CD4-positive, alpha-beta T cell (primary cell): ENCODE data around the gene CBR4. TPM values are rescaled to one million over a fixed set of nuclear protein-coding genes. Genes with fewer than 3 reads are reported as not detected.

ENCODE experiments used
- ATAC-seq: fragments of 200-7000 bp; cut with Tn5 transposase; one replicate; pipeline ENCODE4 v1.10.0; 2022; ENCODE audit warnings: mild to moderate bottlenecking; ENCODE audit not compliant: poor library complexity
- CTCF ChIA-PET: fragments of 350-600 bp; sonication (Branson Sonifier 250); formaldehyde crosslinking; loops from one replicate; lab custom pipeline; 2021; ENCODE audit warnings: antibody characterized with exemption, inconsistent platforms; lab: Charles Lee
- POLR2A ChIA-PET: fragments of 350-600 bp; sonication (Branson Sonifier 250); formaldehyde crosslinking; loops from one replicate; lab custom pipeline; 2021; ENCODE audit warnings: antibody characterized with exemption, inconsistent platforms; lab: Charles Lee
- DNase-seq, 14 experiments: peaks; one replicate each; pipeline ENCODE4 v3.0.0-alpha.2; 2013 to 2020; ENCODE audit warnings: mixed read lengths in 2 of 14
- H3K27ac ChIP-seq, 2 donors: one replicate each; pipeline versions ENCODE4 v1.5.1 to v1.7.0; 2013; ENCODE audit warnings: low read length in 2 of 2, low read depth in 1 of 2, mild to moderate bottlenecking in 1 of 2
- H3K27me3 ChIP-seq, 2 experiments: 1 replicate in 1 of 2; 2 replicates in 1 of 2; pipeline versions ENCODE4 v1.6.1 to v1.7.0; 2013; ENCODE audit warnings: low read length in 2 of 2, control low read depth in 1 of 2, mild to moderate bottlenecking in 1 of 2, moderate library complexity in 1 of 2; ENCODE audit not compliant: insufficient read depth in 2 of 2, control insufficient read depth in 1 of 2
- H3K36me3 ChIP-seq: one replicate; pipeline ENCODE4 v1.6.1; 2013; ENCODE audit warnings: low read length, control low read depth; ENCODE audit not compliant: insufficient read depth
- H3K4me1 ChIP-seq: one replicate; pipeline ENCODE4 v1.6.1; 2013; ENCODE audit warnings: low read length, control low read depth; ENCODE audit not compliant: insufficient read depth
- H3K4me3 ChIP-seq: one replicate; pipeline ENCODE4 v1.5.1; 2013; ENCODE audit warnings: mild to moderate bottlenecking, low read length, moderate library complexity
- H3K9me3 ChIP-seq, 2 experiments: 1 replicate in 1 of 2; 2 replicates in 1 of 2; pipeline versions ENCODE4 v1.6.1 to v1.7.0; 2013; ENCODE audit warnings: low read length in 2 of 2, mild to moderate bottlenecking in 2 of 2, control low read depth in 1 of 2, moderate library complexity in 1 of 2; ENCODE audit not compliant: control insufficient read depth in 1 of 2, insufficient read depth in 1 of 2
- H3K27ac Mint-ChIP-seq: one replicate; pipeline ENCODE4 v1.8.0; 2020; ENCODE audit warnings: mixed read lengths
- H3K27me3 Mint-ChIP-seq: one replicate; pipeline ENCODE4 v1.8.0; 2021; ENCODE audit warnings: mixed read lengths
- H3K36me3 Mint-ChIP-seq: one replicate; pipeline ENCODE4 v1.8.0; 2021; ENCODE audit warnings: low read depth, mixed read lengths
- H3K4me1 Mint-ChIP-seq: one replicate; pipeline ENCODE4 v1.8.0; 2021; ENCODE audit warnings: low read depth, mixed read lengths
- H3K4me3 Mint-ChIP-seq: one replicate; pipeline ENCODE4 v1.8.0; 2020; ENCODE audit warnings: mild to moderate bottlenecking, mixed read lengths
- H3K9me3 Mint-ChIP-seq: one replicate; pipeline ENCODE4 v1.8.0; 2020; ENCODE audit warnings: mixed read lengths
- CTCF ChIP-seq: fragments of 200-600 bp; IDR thresholded peaks from one replicate; pipeline ENCODE4 v1.8.0; 2022; ENCODE audit warnings: antibody characterized with exemption, mild to moderate bottlenecking
- intact Hi-C, 2 experiments: fragments of 100-400 bp; cut with DNase I in 1 of 2; cut with micrococcal nuclease in 1 of 2; formaldehyde crosslinking; loops; one replicate each; pipeline versions ENCODE4 v1.15.1 to v1.9.0; 2023 to 2025; cut with DNase I, micrococcal nuclease
- total RNA-seq, 174 experiments: library from RNA in 2 of 174; stranded (reverse) in 2 of 174; gene quantifications; one replicate each; pipeline ENCODE4 v1.2.3 and lab custom pipeline; 2021 to 2026

Gene CBR4
- total RNA-seq, 2 experiments from 2014 or later = 5.1 to 5.4 TPM

GRCh38 chr4:169042608-169043007 lies 32.6 kb upstream of the CBR4 start:
- no peak for TF ChIP-seq CTCF
- CTCF ChIA-PET = no interaction called here

DNA sequence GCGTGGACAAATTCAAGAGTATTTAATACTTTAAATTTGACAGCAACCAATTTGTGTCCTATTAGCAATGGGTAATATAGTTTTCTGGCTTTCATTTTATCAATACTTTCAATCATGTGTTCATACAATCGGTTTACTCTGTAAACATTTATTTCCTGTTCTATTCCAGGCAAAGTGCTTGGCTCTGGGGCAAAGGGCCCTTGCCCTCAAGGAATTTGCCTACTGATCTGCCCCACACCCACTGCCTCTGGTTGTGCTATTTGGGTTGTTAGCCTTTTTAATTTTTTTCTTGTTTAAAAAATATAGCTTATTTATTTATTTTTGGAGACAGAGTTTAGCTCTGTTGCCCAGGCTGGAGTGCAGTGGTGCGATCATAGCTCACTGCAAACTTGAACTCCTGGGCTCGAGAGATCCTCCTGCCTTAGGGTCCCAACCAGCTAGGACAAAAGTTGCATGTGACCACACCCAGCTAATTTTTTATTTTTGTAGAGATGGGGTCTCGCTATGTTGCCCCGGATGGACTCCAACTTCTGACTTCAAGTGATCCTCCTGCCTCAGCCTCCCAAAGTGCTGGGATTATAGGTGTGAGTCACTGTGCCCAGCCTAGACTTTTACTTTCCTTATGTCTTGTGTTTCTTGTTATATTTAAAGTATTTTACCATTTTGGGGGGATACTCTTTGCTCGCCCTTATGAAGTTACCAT lies 30.7 kb upstream of the CBR4 start:
- Histone ChIP-seq H3K9me3 (no peaks in the 10 kb centered on the region), H3K36me3 (no peaks in the 10 kb centered on the region), H3K4me3 (no peak overlapping the region), H3K27me3 (no peaks in the 10 kb centered on the region), H3K4me1 (no peaks in the 10 kb centered on the region), H3K27ac (no peak overlapping the region)
- TF ChIP-seq CTCF = no peak
- DNase-seq (no peak), ATAC-seq (no peak)
- Mint-ChIP-seq H3K9me3 (no peaks in the 10 kb centered on the region), H3K4me3 (no peak overlapping the region), H3K27me3 (no peaks in the 10 kb centered on the region), H3K27ac (no peak overlapping the region), H3K36me3 (no peaks in the 10 kb centered on the region), H3K4me1 (no peaks in the 10 kb centered on the region)
- intact Hi-C loops = no loop called here
- ChIA-PET POLR2A (no interaction called here), CTCF (interaction anchor here (0.9 kb wide), 1 partner anchor 25 kb away, joined by 3 read pairs; no protein-coding TSS in a partner anchor)

More at GRCh38 chr4:169042608-169043007, 32.6 kb upstream of the CBR4 start:
- H3K4me1 ChIP-seq = no peaks in the 10 kb centered on the region
- Mint-ChIP-seq H3K27ac (no peak overlapping the region), H3K4me3 (no peak overlapping the region), H3K27me3 (no peaks in the 10 kb centered on the region), H3K4me1 (no peaks in the 10 kb centered on the region), H3K36me3 (no peaks in the 10 kb centered on the region), H3K9me3 (no peaks in the 10 kb centered on the region)
- no peak overlapping the region for H3K27ac ChIP-seq
- no peaks in the 10 kb centered on the region for H3K9me3 ChIP-seq
- H3K36me3 ChIP-seq = no peaks in the 10 kb centered on the region
- no peak overlapping the region for H3K4me3 ChIP-seq
- intact Hi-C loops = no loop called here
- ATAC-seq (no peak), DNase-seq (no peak)
- POLR2A ChIA-PET = no interaction called here
- H3K27me3 ChIP-seq = no peaks in the 10 kb centered on the region

DNA sequence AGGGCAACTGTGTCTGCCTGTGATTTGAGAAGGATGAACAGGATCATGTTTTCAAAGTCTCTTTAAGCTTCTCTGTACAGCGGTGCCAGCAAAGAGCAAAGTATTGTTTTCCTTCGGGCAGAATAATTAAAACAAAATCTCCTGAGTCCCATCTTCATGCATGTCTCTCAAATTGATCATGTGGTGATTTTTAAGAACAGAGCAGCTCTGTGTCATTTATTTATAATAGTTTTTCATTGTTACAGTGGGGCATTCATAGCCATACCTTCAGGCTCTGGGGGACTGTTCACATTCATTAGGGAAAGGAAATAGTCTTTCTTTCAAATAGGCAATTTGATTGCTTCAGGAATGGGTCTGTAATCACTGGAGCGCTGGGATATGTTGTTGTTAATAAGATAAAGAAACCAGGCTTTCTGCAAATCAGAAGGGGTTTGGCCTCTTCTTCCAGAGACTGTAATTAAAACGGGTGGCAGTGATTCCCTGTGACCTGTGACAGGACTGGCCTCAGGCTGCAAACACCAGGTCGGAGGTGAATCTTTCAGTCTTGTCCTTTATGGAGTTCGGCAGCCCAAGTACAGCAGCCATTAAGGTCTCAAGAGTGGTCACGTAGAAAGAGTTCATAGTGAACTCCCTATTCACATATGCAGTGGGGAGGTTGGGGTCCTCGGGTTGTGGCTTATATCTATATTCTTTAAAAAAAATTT lies 29.3 kb upstream of the CBR4 start:
- TF ChIP-seq CTCF = no peak
- DNase-seq (no peak), ATAC-seq (no peak)
- ChIA-PET CTCF (no interaction called here), POLR2A (no interaction called here)
- H3K27ac Mint-ChIP-seq = no peak overlapping the region
- H3K4me1 Mint-ChIP-seq = no peaks in the 10 kb centered on the region
- no peaks in the 10 kb centered on the region for H3K36me3 ChIP-seq
- intact Hi-C loops = no loop called here
- no peaks in the 10 kb centered on the region for H3K36me3 Mint-ChIP-seq
- H3K4me1 ChIP-seq = no peaks in the 10 kb centered on the region
- no peak overlapping the region for H3K4me3 Mint-ChIP-seq
- H3K4me3 ChIP-seq = no peak overlapping the region
- H3K27me3 ChIP-seq = no peaks in the 10 kb centered on the region
- no peak overlapping the region for H3K27ac ChIP-seq
- no peaks in the 10 kb centered on the region for H3K9me3 Mint-ChIP-seq
- no peaks in the 10 kb centered on the region for H3K9me3 ChIP-seq
- no peaks in the 10 kb centered on the region for H3K27me3 Mint-ChIP-seq
